Activated CD4-positive, alpha-beta T cell treated with anti-CD3 and anti-CD28 coated beads for 36 hours (primary cell): ENCODE results near the gene ITPA. TPM values are rescaled to one million over a fixed set of nuclear protein-coding genes. Genes with fewer than 3 reads are reported as not detected.

Experiments used
- ATAC-seq: fragments of 200-7000 bp; cut with Tn5 transposase; one replicate; pipeline ENCODE4 v1.10.0; 2021; ENCODE audit warnings: mild to moderate bottlenecking, moderate library complexity
- CTCF ChIA-PET: fragments of 350-600 bp; sonication (Branson Sonifier 250); formaldehyde crosslinking; loops from one replicate; lab custom pipeline; 2021; ENCODE audit warnings: antibody characterized with exemption; lab: Charles Lee
- POLR2A ChIA-PET: fragments of 350-600 bp; sonication (Branson Sonifier 250); formaldehyde crosslinking; loops from one replicate; lab custom pipeline; 2021; ENCODE audit warnings: antibody characterized with exemption, inconsistent platforms; lab: Charles Lee
- DNase-seq: peaks from one replicate; pipeline ENCODE4 v3.0.0-alpha.2; 2020
- H3K27ac Mint-ChIP-seq: one replicate; pipeline ENCODE4 v1.8.0; 2021; ENCODE audit warnings: mixed read lengths
- H3K27me3 Mint-ChIP-seq: one replicate; pipeline ENCODE4 v1.8.0; 2021; ENCODE audit warnings: mixed read lengths
- H3K36me3 Mint-ChIP-seq: one replicate; pipeline ENCODE4 v1.8.0; 2021; ENCODE audit warnings: low read depth, mixed read lengths
- H3K4me1 Mint-ChIP-seq: one replicate; pipeline ENCODE4 v1.8.0; 2021; ENCODE audit warnings: mixed read lengths
- H3K4me3 Mint-ChIP-seq: one replicate; pipeline ENCODE4 v1.8.0; 2021; ENCODE audit warnings: mild to moderate bottlenecking, moderate library complexity, mixed read lengths
- H3K9me3 Mint-ChIP-seq: one replicate; pipeline ENCODE4 v1.8.0; 2021; ENCODE audit warnings: low read depth, mixed read lengths
- intact Hi-C, 2 experiments: fragments of 100-400 bp; cut with DNase I in 1 of 2; cut with micrococcal nuclease in 1 of 2; formaldehyde crosslinking; loops; one replicate each; pipeline versions ENCODE4 v1.14.2 to v1.15.1; 2022 to 2024; cut with DNase I, micrococcal nuclease
- total RNA-seq, 2 experiments: library from RNA; stranded (reverse); gene quantifications; one replicate each; pipeline ENCODE4 v1.2.3, GENCODE V29; 2021

The ITPA gene
- total RNA-seq, 2 experiments from 2014 or later, result 32.7 to 67.5 TPM

DNA sequence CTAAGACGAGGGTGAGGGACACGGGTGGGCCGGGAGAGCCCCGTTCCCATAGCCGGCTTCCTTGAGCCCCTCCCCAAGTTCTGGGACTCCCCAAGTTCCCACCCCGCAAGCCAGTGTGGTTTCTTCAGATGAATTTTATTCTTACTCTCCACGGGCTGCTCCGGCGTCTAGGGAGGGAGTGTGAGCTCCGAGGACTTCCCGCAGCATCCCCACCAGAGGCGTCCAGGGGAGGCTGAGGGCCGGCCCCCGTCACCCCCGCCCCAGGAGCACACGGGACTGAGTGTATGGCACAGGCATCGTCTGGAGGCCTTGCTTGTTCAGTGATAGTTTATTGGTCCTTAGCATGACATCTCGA is 39.7 kb downstream of the ITPA start:
- POLR2A ChIA-PET, result interaction anchor here (0.5 kb wide), 1 partner anchor 113 kb away, joined by 3 read pairs; no protein-coding TSS in a partner anchor
- ATAC-seq, result no peak

DNA sequence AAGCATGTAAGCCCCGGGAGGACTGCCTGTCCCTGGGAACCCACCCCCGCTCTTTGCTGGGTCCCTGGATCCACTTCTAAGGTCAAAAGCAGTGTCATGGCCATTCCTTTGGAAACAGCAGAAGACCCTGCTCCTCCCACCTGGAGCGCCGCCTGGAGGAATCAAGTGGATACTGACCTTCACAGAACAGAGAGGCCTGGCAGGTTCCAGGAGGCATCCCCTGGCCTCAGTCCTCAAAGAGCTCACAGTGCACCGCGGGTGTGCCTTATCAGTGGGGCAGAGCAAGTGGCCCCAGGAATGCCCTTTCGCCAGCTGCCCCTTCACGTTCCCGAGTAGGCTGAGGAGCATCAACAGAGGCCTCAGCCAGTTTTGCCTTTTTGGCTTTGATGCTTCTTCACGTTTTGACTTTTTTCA is 40.8 kb downstream of the ITPA start:
- no peak for ATAC-seq
- no peak for DNase-seq
- peaks cover 5% of the 10 kb centered on the region for H3K36me3 Mint-ChIP-seq
- CTCF ChIA-PET, result interaction anchor here (0.6 kb wide), 1 partner anchor 150 kb away, joined by 3 read pairs; no protein-coding TSS in a partner anchor
- POLR2A ChIA-PET, result no interaction called here
- peaks cover 23% of the 10 kb centered on the region for H3K27me3 Mint-ChIP-seq
- H3K27ac Mint-ChIP-seq, result no peak overlapping the region
- intact Hi-C loops, result no loop called here
- peaks cover 2% of the 10 kb centered on the region for H3K4me1 Mint-ChIP-seq
- no peak overlapping the region for H3K4me3 Mint-ChIP-seq
- H3K9me3 Mint-ChIP-seq, result no peaks in the 10 kb centered on the region

More for the DNA sequence above, 39.7 kb downstream of the ITPA start:
- peaks cover 23% of the 10 kb centered on the region for H3K27me3 Mint-ChIP-seq
- CTCF ChIA-PET, result interaction anchor here (0.6 to 1.4 kb wide), 5 partner anchors 10 to 459 kb away, joined by 3 to 7 read pairs (median 3); partner anchors contain the start of gene SLC4A11
- peak overlapping the region; percentile 8 for H3K4me3 Mint-ChIP-seq
- H3K9me3 Mint-ChIP-seq, result no peaks in the 10 kb centered on the region
- intact Hi-C loops, result loop anchor here in 1 of 2 experiments (2.0 kb wide), 1 partner anchor 24 kb away; no protein-coding TSS in a partner anchor
- no peak overlapping the region for H3K27ac Mint-ChIP-seq
- peaks cover 2% of the 10 kb centered on the region for H3K4me1 Mint-ChIP-seq
- H3K36me3 Mint-ChIP-seq, result peaks cover 3% of the 10 kb centered on the region
- DNase-seq, result no peak

DNA sequence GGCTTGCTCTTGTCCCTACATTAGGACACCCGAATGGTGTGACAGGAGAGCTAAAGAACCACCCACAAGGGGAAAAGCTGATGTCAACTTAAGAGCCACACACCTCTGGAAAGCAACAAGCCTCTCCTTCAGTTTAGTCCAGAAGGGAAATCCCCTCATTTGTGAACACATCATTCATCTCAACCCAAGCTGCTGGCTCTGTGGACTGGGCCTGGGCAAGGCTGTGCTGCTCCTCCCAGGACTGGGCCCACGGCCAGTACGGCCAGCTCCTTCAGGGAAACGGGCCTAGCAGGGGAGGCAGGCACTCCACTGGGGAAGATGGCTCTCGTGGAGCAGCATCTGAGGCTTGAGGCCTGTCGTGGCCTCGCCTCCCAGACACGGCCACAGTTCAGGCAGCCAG is 42.5 kb downstream of the ITPA start:
- Mint-ChIP-seq H3K9me3 (no peaks in the 10 kb centered on the region), H3K27ac (no peak overlapping the region), H3K4me1 (peaks cover 2% of the 10 kb centered on the region), H3K36me3 (peaks cover 5% of the 10 kb centered on the region), H3K27me3 (peaks cover 18% of the 10 kb centered on the region), H3K4me3 (no peak overlapping the region)
- ATAC-seq (peak; percentile 89), DNase-seq (no peak)
- POLR2A ChIA-PET, result no interaction called here
- intact Hi-C loops, result no loop called here
- CTCF ChIA-PET, result interaction anchor here (0.6 to 1.0 kb wide), 2 partner anchors 80 to 95 kb away, joined by 3 read pairs; no protein-coding TSS in a partner anchor

DNA sequence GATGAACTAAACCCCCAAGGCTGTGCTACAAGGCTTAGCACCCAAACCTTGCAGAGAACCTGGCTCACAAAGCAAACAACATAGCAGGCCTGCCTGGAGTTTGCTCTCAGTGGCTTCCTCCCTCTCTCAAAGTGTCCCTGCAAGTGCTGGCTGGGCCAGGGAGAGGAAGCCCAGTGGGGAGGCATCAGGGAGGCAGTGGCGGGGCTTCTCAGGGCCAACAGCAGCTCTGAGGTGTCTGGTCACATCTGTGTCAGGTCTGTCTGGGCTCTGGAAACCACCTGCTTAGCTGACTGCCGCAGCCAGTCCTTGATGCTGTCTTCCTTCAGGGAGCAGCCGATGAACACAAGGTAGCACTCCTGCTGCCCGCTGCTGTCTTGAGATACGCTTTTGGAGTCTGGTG is 46.4 kb downstream of the ITPA start:
- peaks cover 5% of the 10 kb centered on the region for H3K36me3 Mint-ChIP-seq
- POLR2A ChIA-PET, result interaction anchor here (0.5 kb wide), 1 partner anchor 855 kb away, joined by 5 read pairs; no protein-coding TSS in a partner anchor
- no peak for ATAC-seq
- no peaks in the 10 kb centered on the region for H3K27me3 Mint-ChIP-seq
- CTCF ChIA-PET, result no interaction called here
- H3K4me1 Mint-ChIP-seq, result no peaks in the 10 kb centered on the region
- no peak overlapping the region for H3K4me3 Mint-ChIP-seq
- H3K9me3 Mint-ChIP-seq, result no peaks in the 10 kb centered on the region
- H3K27ac Mint-ChIP-seq, result no peak overlapping the region
- intact Hi-C loops, result no loop called here
- DNase-seq, result no peak

DNA sequence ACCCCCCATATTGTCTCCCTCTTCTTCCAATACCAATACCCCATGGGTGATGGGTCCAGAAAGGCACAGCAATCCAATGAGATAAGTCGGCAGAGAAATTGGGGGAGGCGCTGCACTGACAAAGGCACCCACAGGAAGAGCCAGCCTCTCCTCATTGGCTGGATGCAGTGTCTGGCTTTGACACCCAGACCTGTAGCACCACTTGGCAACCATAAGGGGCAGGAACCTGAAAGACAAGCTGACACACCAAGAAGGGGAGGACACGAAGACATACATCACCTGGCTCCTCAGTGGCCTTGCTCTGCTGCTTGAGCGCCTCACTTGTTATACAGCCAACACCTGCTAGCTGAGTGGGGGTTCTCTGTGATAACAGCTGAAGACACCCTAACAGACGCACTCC is 49.1 kb downstream of the ITPA start:
- Mint-ChIP-seq H3K27me3 (no peaks in the 10 kb centered on the region), H3K4me1 (no peaks in the 10 kb centered on the region), H3K9me3 (no peaks in the 10 kb centered on the region), H3K36me3 (peaks cover 6% of the 10 kb centered on the region), H3K4me3 (no peak overlapping the region), H3K27ac (no peak overlapping the region)
- intact Hi-C loops, result no loop called here
- ChIA-PET POLR2A (interaction anchor here (0.6 kb wide), 1 partner anchor 11 kb away, joined by 8 read pairs; no protein-coding TSS in a partner anchor), CTCF (no interaction called here)
- DNase-seq (no peak), ATAC-seq (no peak)

DNA sequence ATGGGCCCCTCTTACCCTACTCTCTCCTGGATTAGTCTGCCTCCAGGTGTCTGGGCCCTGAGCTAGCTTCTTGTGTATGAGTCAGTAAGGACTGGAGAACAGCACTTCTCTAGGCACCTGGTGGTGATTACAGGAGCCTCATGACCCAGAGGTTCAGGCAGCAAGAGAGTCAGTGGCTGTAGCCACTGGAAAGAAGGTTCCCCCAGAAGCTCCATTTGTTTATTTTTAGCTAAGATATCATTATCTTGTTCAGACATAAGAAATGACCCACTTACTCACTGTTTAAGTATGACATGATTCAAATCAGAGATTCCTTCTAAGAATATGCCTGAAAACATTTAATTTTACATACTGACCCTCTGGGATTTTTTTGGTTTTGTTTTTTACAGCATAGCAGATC is 53.3 kb downstream of the ITPA start:
- DNase-seq, result no peak
- Mint-ChIP-seq H3K4me1 (no peaks in the 10 kb centered on the region), H3K9me3 (no peaks in the 10 kb centered on the region), H3K27ac (no peak overlapping the region), H3K27me3 (no peaks in the 10 kb centered on the region), H3K4me3 (no peak overlapping the region), H3K36me3 (peaks cover 7% of the 10 kb centered on the region)
- no peak for ATAC-seq
- POLR2A ChIA-PET, result no interaction called here
- intact Hi-C loops, result no loop called here
- CTCF ChIA-PET, result interaction anchor here (0.8 kb wide), 1 partner anchor 404 kb away, joined by 3 read pairs; no protein-coding TSS in a partner anchor

DNA sequence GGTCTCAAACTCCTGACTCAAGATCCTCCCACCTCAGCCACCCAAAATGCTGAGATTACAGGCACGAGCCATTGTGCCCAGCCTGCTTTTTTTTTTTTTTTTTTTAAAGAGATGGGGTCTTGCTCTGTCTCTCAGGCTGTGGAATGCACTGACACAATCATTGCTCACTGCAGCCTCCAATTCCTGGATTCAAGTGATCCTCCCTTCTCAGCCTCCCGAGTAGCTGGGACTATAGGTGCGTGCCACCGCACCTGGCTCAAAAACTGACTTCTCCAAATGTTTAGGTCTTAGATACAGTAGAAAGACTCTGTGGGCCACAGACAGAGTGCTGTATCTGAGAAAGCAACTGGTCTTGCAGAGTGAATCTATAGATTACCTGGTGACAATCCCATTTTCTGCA is 60.8 kb downstream of the ITPA start:
- no peaks in the 10 kb centered on the region for H3K36me3 Mint-ChIP-seq
- intact Hi-C loops, result loop anchor here in 1 of 2 experiments (5.0 kb wide), 1 partner anchor 47 kb away; no protein-coding TSS in a partner anchor
- no peak overlapping the region for H3K4me3 Mint-ChIP-seq
- DNase-seq, result no peak
- no peaks in the 10 kb centered on the region for H3K9me3 Mint-ChIP-seq
- no peaks in the 10 kb centered on the region for H3K27me3 Mint-ChIP-seq
- ChIA-PET POLR2A (no interaction called here), CTCF (no interaction called here)
- H3K27ac Mint-ChIP-seq, result no peak overlapping the region
- no peaks in the 10 kb centered on the region for H3K4me1 Mint-ChIP-seq
- no peak for ATAC-seq

DNA sequence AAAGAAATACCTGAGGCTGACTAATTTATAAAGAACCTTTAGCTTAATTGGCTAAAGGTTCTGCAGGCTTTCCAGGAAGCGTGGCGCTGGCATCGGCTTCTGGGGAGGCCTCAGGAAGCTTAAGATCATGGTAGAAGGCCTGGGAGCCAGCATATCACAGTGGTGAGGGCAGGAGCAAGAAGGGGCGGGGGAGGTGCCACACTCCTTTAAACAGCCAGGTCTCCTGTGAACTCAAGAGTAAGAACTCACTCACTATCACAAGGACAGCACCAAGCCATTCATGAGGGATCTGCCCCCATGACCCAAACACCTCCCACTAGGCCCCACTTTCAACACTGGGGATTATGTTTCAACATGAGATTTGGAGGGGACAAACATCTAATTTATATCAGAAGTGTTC is 64.1 kb downstream of the ITPA start:
- no peaks in the 10 kb centered on the region for H3K4me1 Mint-ChIP-seq
- H3K27me3 Mint-ChIP-seq, result no peaks in the 10 kb centered on the region
- DNase-seq (no peak), ATAC-seq (no peak)
- intact Hi-C loops, result loop anchor here in 1 of 2 experiments (5.0 kb wide), 1 partner anchor 44 kb away; no protein-coding TSS in a partner anchor
- no peaks in the 10 kb centered on the region for H3K9me3 Mint-ChIP-seq
- CTCF ChIA-PET, result interaction anchor here (1.2 kb wide), 1 partner anchor 9 kb away, joined by 4 read pairs; no protein-coding TSS in a partner anchor
- H3K27ac Mint-ChIP-seq, result no peak overlapping the region
- POLR2A ChIA-PET, result no interaction called here
- no peaks in the 10 kb centered on the region for H3K36me3 Mint-ChIP-seq
- no peak overlapping the region for H3K4me3 Mint-ChIP-seq

Other genes with a start within 250 kb of the ITPA start
- gene GNRH2, start 165.9 kb upstream of the ITPA start, total RNA-seq, result 1 to 10 TPM; 8.0 to 8.3 TPM
- gene MRPS26, start 163.4 kb upstream of the ITPA start, total RNA-seq, result 100 to 1,000 TPM; 107 to 153 TPM
- gene OXT, start 137.9 kb upstream of the ITPA start, total RNA-seq, result under 1 TPM in 1 of 2 experiments, not detected in 1; 0.40 TPM
- gene AVP, start 124.8 kb upstream of the ITPA start, total RNA-seq, result not detected
- gene FASTKD5, start 49.6 kb upstream of the ITPA start, total RNA-seq, result 10 to 100 TPM; 22.6 TPM
- 1 to 10 TPM; 4.9 to 5.5 TPM for gene UBOX5, start 49.6 kb upstream of the ITPA start, total RNA-seq
- gene LZTS3, start 35.9 kb upstream of the ITPA start, total RNA-seq, result under 1 TPM; 0.87 to 0.88 TPM
- 10 to 100 TPM; 49.3 to 52.2 TPM for gene DDRGK1, start 4.8 kb upstream of the ITPA start, total RNA-seq
- under 1 TPM; 0.60 to 0.66 TPM for gene SLC4A11, start 29.7 kb downstream of the ITPA start, total RNA-seq
- gene DNAAF9, start 198.2 kb downstream of the ITPA start, total RNA-seq, result 1 to 10 TPM; 1.3 to 1.8 TPM